HG03520 (cell line): ENCODE data around the gene H19.

ENCODE experiments used
- ATAC-seq: cut with Tn5 transposase; IDR thresholded peaks from one replicate; pipeline ENCODE4 v1.9.1; 2021; ENCODE audit warnings: mild to moderate bottlenecking, moderate library complexity; ENCODE audit not compliant: unreplicated experiment

H19 gene

GRCh38 chr11:1947592-1948237 is 49.9 kb downstream of the H19 start:
- ATAC-seq, result peak; percentile 14

GRCh38 chr11:1946812-1947484 is 50.7 kb downstream of the H19 start, which contains the start of gene MRPL23:
Gene MRPL23 (plus strand): TSS chr11:1947332. CDS start chr11:1947363, 31 bp downstream.
- ATAC-seq, result peak; percentile 43
